Neural progenitor cell (in vitro differentiated cells): ENCODE data around the gene ATF7IP. TPM values are rescaled to one million over a fixed set of nuclear protein-coding genes. Genes with fewer than 3 reads are reported as not detected.
A peak's percentile ranks its signal among the peaks of the same experiment; 100 is the strongest.

Experiments used
- DNase-seq: peaks from one replicate; pipeline ENCODE4 v3.0.0-alpha.2; 2016; ENCODE audit warnings: low spot score
- H2AFZ ChIP-seq: fragments of 200-600 bp; sonication (generic); replicated peaks from 2 replicates; pipeline ENCODE4 v1.6.1; 2016; ENCODE audit warnings: antibody characterized with exemption
- H3F3A ChIP-seq: fragments of 200-600 bp; sonication (generic); 2 replicates; pipeline ENCODE4 v1.6.1; 2016; ENCODE audit warnings: antibody characterized with exemption, low read depth
- H3K27ac ChIP-seq: fragments of 200-600 bp; sonication (generic); 2 replicates; pipeline ENCODE4 v1.5.1; 2016; ENCODE audit warnings: mild to moderate bottlenecking
- H3K27me3 ChIP-seq: fragments of 200-600 bp; sonication (generic); 2 replicates; pipeline ENCODE4 v1.6.1; 2016; ENCODE audit warnings: mild to moderate bottlenecking, moderate library complexity
- H3K36me3 ChIP-seq: fragments of 200-600 bp; sonication (generic); 2 replicates; pipeline ENCODE4 v1.5.1; 2016
- H3K4me1 ChIP-seq: fragments of 200-600 bp; sonication (generic); 2 replicates; pipeline ENCODE4 v1.6.1; 2016; ENCODE audit warnings: mixed run types
- H3K4me2 ChIP-seq: fragments of 200-600 bp; sonication (generic); 2 replicates; pipeline ENCODE4 v1.6.1; 2016
- H3K4me3 ChIP-seq: fragments of 200-600 bp; sonication (generic); 2 replicates; pipeline ENCODE4 v1.5.1; 2016
- H3K79me2 ChIP-seq: fragments of 200-600 bp; sonication (generic); 2 replicates; pipeline ENCODE4 v1.6.1; 2016; ENCODE audit warnings: low read depth
- H3K9ac ChIP-seq: fragments of 200-600 bp; sonication (generic); 2 replicates; pipeline ENCODE4 v1.6.1; 2016
- H3K9me3 ChIP-seq: fragments of 200-600 bp; sonication (generic); 2 replicates; pipeline ENCODE4 v1.5.1; 2016; ENCODE audit warnings: low read depth
- H4K20me1 ChIP-seq: fragments of 200-600 bp; sonication (generic); 2 replicates; pipeline ENCODE4 v1.6.1; 2016; ENCODE audit warnings: low read depth
- H3K27ac Mint-ChIP-seq: 3 replicates; pipeline ENCODE4 v1.8.0; 2021; ENCODE audit warnings: mixed read lengths
- H3K27me3 Mint-ChIP-seq: 2 replicates; pipeline ENCODE4 v1.8.0; 2022; ENCODE audit warnings: low read depth, mild to moderate bottlenecking, inconsistent platforms, moderate library complexity, mixed read lengths; ENCODE audit not compliant: insufficient read depth
- H3K36me3 Mint-ChIP-seq: 3 replicates; pipeline ENCODE4 v1.8.0; 2021; ENCODE audit warnings: mixed read lengths
- H3K4me1 Mint-ChIP-seq: 3 replicates; pipeline ENCODE4 v1.8.0; 2021; ENCODE audit warnings: mixed read lengths
- H3K4me3 Mint-ChIP-seq: 3 replicates; pipeline ENCODE4 v1.8.0; 2021; ENCODE audit warnings: mild to moderate bottlenecking, moderate library complexity, mixed read lengths
- H3K9me3 Mint-ChIP-seq: 3 replicates; pipeline ENCODE4 v1.8.0; 2020; ENCODE audit warnings: mixed read lengths
- CTCF ChIP-seq: fragments of 200-600 bp; sonication (generic); IDR thresholded peaks from 2 replicates; pipeline ENCODE4 v1.5.1; 2017; ENCODE audit warnings: antibody characterized with exemption, mild to moderate bottlenecking
- EZH2 ChIP-seq: fragments of 200-600 bp; sonication (generic); IDR thresholded peaks from 2 replicates; pipeline ENCODE4 v1.6.1; 2017; ENCODE audit warnings: antibody characterized with exemption, mild to moderate bottlenecking, moderate library complexity
- EZH2phosphoT487 ChIP-seq: fragments of 200-600 bp; sonication (generic); IDR thresholded peaks from 2 replicates; pipeline ENCODE4 v1.6.1; 2017; ENCODE audit warnings: antibody characterized with exemption
- total RNA-seq: library from RNA; depleted of rRNA; stranded (reverse); fragments of >200 nt; gene quantifications from 2 replicates; pipeline ENCODE4 v1.2.3, GENCODE V29; 2015; ENCODE audit warnings: low replicate concordance

ATF7IP gene
- total RNA-seq, 1 donor from 2014 or later = 187 TPM

- peaks cover 9% of the 10 kb centered on the region for H3K36me3 ChIP-seq
- no peaks in the 10 kb centered on the region for H4K20me1 ChIP-seq
- H3K4me1 ChIP-seq = peaks cover 61% of the 10 kb centered on the region
- H3K4me3 ChIP-seq = peak overlapping the region; percentile 19
- no peaks in the 10 kb centered on the region for H3K4me1 Mint-ChIP-seq
- H3K9me3 ChIP-seq = peaks cover 4% of the 10 kb centered on the region
- no peaks in the 10 kb centered on the region for H3K27me3 Mint-ChIP-seq
- no peak overlapping the region for H3K4me3 Mint-ChIP-seq
- H3K27ac Mint-ChIP-seq = no peak overlapping the region
- peaks cover 70% of the 10 kb centered on the region for H3K36me3 Mint-ChIP-seq
- H3K9ac ChIP-seq = no peak overlapping the region
- TF ChIP-seq EZH2phosphoT487 (no peak), EZH2 (no peak), CTCF (no peak)
- H3K27ac ChIP-seq = peak overlapping the region; percentile 93
- no peak for DNase-seq
- peaks cover 75% of the 10 kb centered on the region for H3K9me3 Mint-ChIP-seq
- no peak overlapping the region for H2AFZ ChIP-seq
- peaks cover 100% of the 10 kb centered on the region for H3K79me2 ChIP-seq
- H3K4me2 ChIP-seq = peak overlapping the region; percentile 59
- H3F3A ChIP-seq = peaks cover 47% of the 10 kb centered on the region
- no peaks in the 10 kb centered on the region for H3K27me3 ChIP-seq
These were observed 28.3 kb downstream of the ATF7IP start for GRCh38 chr12:14393751-14394150.

- peak overlapping the region; percentile 59 for H3K4me2 ChIP-seq
- peaks cover 41% of the 10 kb centered on the region for H3F3A ChIP-seq
- Mint-ChIP-seq H3K9me3 (peaks cover 75% of the 10 kb centered on the region), H3K36me3 (peaks cover 67% of the 10 kb centered on the region), H3K4me3 (no peak overlapping the region), H3K27ac (no peak overlapping the region), H3K4me1 (no peaks in the 10 kb centered on the region), H3K27me3 (no peaks in the 10 kb centered on the region)
- no peak overlapping the region for H3K9ac ChIP-seq
- TF ChIP-seq CTCF = peak; percentile 20
- no peak for TF ChIP-seq EZH2
- H3K4me1 ChIP-seq = peaks cover 65% of the 10 kb centered on the region
- H3K27me3 ChIP-seq = no peaks in the 10 kb centered on the region
- peaks cover 11% of the 10 kb centered on the region for H3K9me3 ChIP-seq
- peak; percentile 73 for DNase-seq
- H3K79me2 ChIP-seq = peaks cover 100% of the 10 kb centered on the region
- peak overlapping the region; percentile 93 for H3K27ac ChIP-seq
- peak overlapping the region; percentile 19 for H3K4me3 ChIP-seq
- H4K20me1 ChIP-seq = no peaks in the 10 kb centered on the region
- H3K36me3 ChIP-seq = peaks cover 13% of the 10 kb centered on the region
- no peak overlapping the region for H2AFZ ChIP-seq
These were observed 29.0 kb downstream of the ATF7IP start for GRCh38 chr12:14394317-14395073.

- peaks cover 100% of the 10 kb centered on the region for H3K79me2 ChIP-seq
- H3K36me3 Mint-ChIP-seq = peaks cover 68% of the 10 kb centered on the region
These were observed 29.7 kb downstream of the ATF7IP start for GRCh38 chr12:14395074-14395778.

More at GRCh38 chr12:14395074-14395778, 29.7 kb downstream of the ATF7IP start:
- peaks cover 77% of the 10 kb centered on the region for H3K9me3 Mint-ChIP-seq
- Histone ChIP-seq H3F3A (peaks cover 41% of the 10 kb centered on the region), H2AFZ (no peak overlapping the region), H3K4me2 (peak overlapping the region; percentile 59), H3K36me3 (peaks cover 14% of the 10 kb centered on the region), H3K9me3 (peaks cover 11% of the 10 kb centered on the region), H3K9ac (no peak overlapping the region), H3K4me1 (peaks cover 62% of the 10 kb centered on the region), H3K27me3 (no peaks in the 10 kb centered on the region), H3K4me3 (peak overlapping the region; percentile 16), H3K27ac (peak overlapping the region; percentile 93), H4K20me1 (no peaks in the 10 kb centered on the region)
- H3K4me3 Mint-ChIP-seq = no peak overlapping the region
- H3K4me1 Mint-ChIP-seq = no peaks in the 10 kb centered on the region
- no peak overlapping the region for H3K27ac Mint-ChIP-seq
- TF ChIP-seq CTCF = no peak
- TF ChIP-seq EZH2phosphoT487 = no peak
- no peak for TF ChIP-seq EZH2
- no peaks in the 10 kb centered on the region for H3K27me3 Mint-ChIP-seq
- no peak for DNase-seq
